ENCODE measurements around the gene SFRP5. TPM values are rescaled to one million over a fixed set of nuclear protein-coding genes. Genes with fewer than 3 reads are reported as not detected.

The SFRP5 gene
- total and polyA plus RNA-seq, 10 of the 15 experiments (the other 5 are each of a cell fraction or from before 2014, with no cell fraction given): not detected

- TF ChIP-seq MYC (IDR thresholded peaks at IDR 0.05; ENCODE audit: insufficient read depth, insufficient read length, insufficient replicate concordance, low read length, severe bottlenecking) (no peak), NFXL1 (IDR thresholded peaks at IDR 0.05; ENCODE audit: borderline replicate concordance) (no peak), POLR2A (IDR thresholded peaks at IDR 0.05; ENCODE audit: low read depth, low read length) (no peak), TBL1XR1 (IDR thresholded peaks at IDR 0.05; ENCODE audit: low read depth, low read length) (no peak), USF2 (IDR thresholded peaks at IDR 0.05; ENCODE audit: borderline replicate concordance, low read depth, low read length) (no peak), JUND (IDR thresholded peaks at IDR 0.05; ENCODE audit: low read depth, low read length) (no peak)
Measured at GRCh38 chr10:97778452-97779302, 6.9 kb upstream of the SFRP5 start (continued).

- ChIA-PET SMC1A (ENCODE audit: uncharacterized antibody, unreplicated experiment) (no interaction called here), CTCF (no interaction called here), POLR2A (no interaction called here), RAD21 (ENCODE audit: unreplicated experiment) (no interaction called here)
- no peaks in the 10 kb centered on the region for H3K79me2 ChIP-seq (ENCODE audit: control insufficient read depth, insufficient read depth, low read length)
- no peak overlapping the region for H3K4me3 ChIP-seq
- TF ChIP-seq SRF (IDR thresholded peaks at IDR 0.05; ENCODE audit: low read depth in 2 of 2, low read length in 2 of 2) (no peak), JUNB (IDR thresholded peaks at IDR 0.05) (no peak), HDAC6 (IDR thresholded peaks at IDR 0.05; ENCODE audit: unreplicated experiment) (no peak), SMARCA5 (IDR thresholded peaks at IDR 0.05) (no peak), ZNF24 (IDR thresholded peaks at IDR 0.05) (no peak)
- WGBS (ENCODE audit: insufficient coverage, insufficient replicate concordance, low lambda C conversion rate, missing lambda C conversion rate): 39% methylated on average over 4 of the region's 4 CpGs
- no peak overlapping the region for H3K27ac ChIP-seq (ENCODE audit: control insufficient read depth, insufficient read depth)
- H3K9ac ChIP-seq (ENCODE audit: control insufficient read depth, insufficient read depth, low read length): no peak overlapping the region
- H4K20me1 ChIP-seq (ENCODE audit: control insufficient read depth, insufficient read depth): no peaks in the 10 kb centered on the region; the same call in 1 of the 2 replicates
- no TSS peak for BruUV-seq (replicated peaks)
- H3K27me3 ChIP-seq (replicated peaks in 1 of 2; ENCODE audit: control insufficient read depth in 2 of 2, insufficient read depth in 2 of 2, low read length in 1 of 2): peaks cover 0 to 6% of the 10 kb centered on the region in 2 experiments; a peak in 2 of 4 replicates
- H3K4me2 ChIP-seq (ENCODE audit: control insufficient read depth, insufficient read depth): no peak overlapping the region
- no peak overlapping the region for H2AFZ ChIP-seq (ENCODE audit: control insufficient read depth, low read depth, low read length)
- DNase-seq (ENCODE audit: low read depth, low spot score): no peak
- H3K4me1 ChIP-seq (ENCODE audit: control insufficient read depth, insufficient read depth, low read length): no peaks in the 10 kb centered on the region
- ATAC-seq: no peak
- in situ Hi-C loops (cut with MboI): no loop called here
- intact Hi-C loops (cut with micrococcal nuclease; ENCODE audit: unreplicated experiment): no loop called here
- no peak for FAIRE-seq
- no peaks in the 10 kb centered on the region for H3K36me3 ChIP-seq (ENCODE audit: control insufficient read depth in 2 of 2, insufficient read depth in 2 of 2, low read length in 1 of 2)
- H3K9me3 ChIP-seq (replicated peaks; ENCODE audit: control insufficient read depth, insufficient read depth, low read length): no peaks in the 10 kb centered on the region
Measured at GRCh38 chr10:97777143-97777542, 5.3 kb upstream of the SFRP5 start.
